ENCODE data around the gene SSPN. TPM values are rescaled to one million over a fixed set of nuclear protein-coding genes. Genes with fewer than 3 reads are reported as not detected.

Gene SSPN
- total and polyA plus RNA-seq, 9 of the 15 experiments (the other 6 are each of a cell fraction or from before 2014, with no cell fraction given) = 0.40 TPM; not detected in 8

- peak overlapping the region; percentile 49 for H3K4me2 ChIP-seq (ENCODE audit: insufficient read depth, low read length)
- TF ChIP-seq NFIC (IDR thresholded peaks at IDR 0.05) = peak; percentile 81
- no peak for TF ChIP-seq ZNF277 (CRISPR knock-in tag; IDR thresholded peaks at IDR 0.05; ENCODE audit: borderline replicate concordance)
- TF ChIP-seq ZNF324 (CRISPR knock-in tag; IDR thresholded peaks at IDR 0.05) = no peak
- TF ChIP-seq BCOR (IDR thresholded peaks at IDR 0.05) = peak; percentile 56; the same call in 1 of the 2 replicates
- TF ChIP-seq CHD2 (IDR thresholded peaks at IDR 0.05; ENCODE audit: low read depth, low read length) = no peak
Observed at GRCh38 chr12:26271889-26272492, 76.6 kb downstream of the SSPN start.

More at GRCh38 chr12:26271889-26272492, 76.6 kb downstream of the SSPN start:
- no peak for FAIRE-seq
- ATAC-seq = no peak
- Histone ChIP-seq H3K27ac (ENCODE audit: extremely low read depth, low read depth, low read length) (peak overlapping the region; percentile 58; the same call in 1 of the 3 replicates), H3K4me3 (no peak overlapping the region), H2AFZ (ENCODE audit: low read depth, low read length) (peak overlapping the region; percentile 82), H3K9me3 (replicated peaks; ENCODE audit: control insufficient read depth, insufficient read depth, low read depth, low read length) (no peaks in the 10 kb centered on the region), H3K9ac (ENCODE audit: insufficient read depth in 1 of 2, low read depth in 2 of 2, low read length in 2 of 2) (no peak overlapping the region), H3K79me2 (ENCODE audit: control insufficient read depth, insufficient read depth, low read length) (no peaks in the 10 kb centered on the region), H3K4me1 (replicated peaks in 1 of 2; ENCODE audit: control insufficient read depth in 2 of 2, insufficient read depth in 2 of 2, low read length in 2 of 2) (peaks cover 22 to 50% of the 10 kb centered on the region in 2 experiments; a peak in 4 of 5 replicates), H4K20me1 (replicated peaks; ENCODE audit: control insufficient read depth, insufficient read depth, low read length) (no peaks in the 10 kb centered on the region), H3K9me1 (ENCODE audit: control insufficient read depth, insufficient read depth, low read length) (no peaks in the 10 kb centered on the region), H3K36me3 (ENCODE audit: control insufficient read depth, insufficient read depth, low read length) (no peaks in the 10 kb centered on the region), H3K27me3 (ENCODE audit: control insufficient read depth in 2 of 2, insufficient read depth in 2 of 2, low read length in 2 of 2) (no peaks in the 10 kb centered on the region)
- intact Hi-C loops (cut with micrococcal nuclease) (no loop called here), in situ Hi-C loops (cut with MboI) (no loop called here)
- ChIA-PET POLR2A (interaction anchor here (1.0 to 1.5 kb wide), 2 partner anchors 13 to 20 kb away, joined by 3 to 4 read pairs; no protein-coding TSS in a partner anchor), CTCF (ENCODE audit: low intra/inter-chr PET ratio) (no interaction called here)
- no TSS peak for BruUV-seq (replicated peaks)
- 56% methylated on average over 14 of the region's 14 CpGs for WGBS (ENCODE audit: insufficient coverage, low coverage, missing lambda C conversion rate)
- peak in 1 of 4 experiments; percentile 52 for DNase-seq (ENCODE audit: extremely low read depth in 1 of 4, low spot score in 3 of 4)

Data from K562 (cell line).